ENCODE results near the gene NFU1. TPM values are rescaled to one million over a fixed set of nuclear protein-coding genes. Genes with fewer than 3 reads are reported as not detected.

Gene NFU1
- total and polyA plus RNA-seq, 2 of the 8 experiments (the other 6 are each of a cell fraction or from before 2014, with no cell fraction given) = 18.4 to 45.5 TPM

DNA sequence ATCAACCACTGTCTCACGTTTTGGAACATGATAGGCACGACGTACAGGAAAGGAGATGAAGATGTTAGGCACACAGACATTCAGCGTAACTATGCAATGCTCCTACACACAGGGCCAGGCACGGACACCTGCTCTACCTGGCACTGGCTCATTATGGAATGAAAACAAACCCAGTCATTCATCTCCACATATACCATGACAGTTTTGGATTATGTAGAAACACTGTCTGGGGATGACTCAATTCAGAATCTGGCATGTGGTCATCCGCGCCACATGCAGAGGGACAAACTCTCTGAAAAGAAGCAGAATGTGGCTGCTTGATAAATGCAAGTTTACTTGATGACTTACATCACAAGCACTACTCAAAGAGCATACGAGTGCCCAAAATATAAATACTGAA is 29.5 kb upstream of the NFU1 start:
- H2BK120ac ChIP-seq (replicated peaks; ENCODE audit: low read depth, low read length) = no peak overlapping the region
- H3K9ac ChIP-seq (replicated peaks in 1 of 4; ENCODE audit: extremely low read depth in 1 of 4, low read depth in 3 of 4, low read length in 3 of 4) = no peak overlapping the region
- peaks cover 0 to 8% (median 0%) of the 10 kb centered on the region in 4 experiments; a peak in 2 of 8 replicates for H3K36me3 ChIP-seq (ENCODE audit: control insufficient read depth in 2 of 4, insufficient read depth in 4 of 4, low read length in 3 of 4)
- H3K79me2 ChIP-seq (ENCODE audit: control insufficient read depth in 1 of 2, insufficient read depth in 2 of 2, low read length in 2 of 2) = no peaks in the 10 kb centered on the region
- H2BK5ac ChIP-seq (ENCODE audit: low read depth, low read length) = no peak overlapping the region
- FAIRE-seq (no peak), DNase-seq (ENCODE audit: low read depth in 1 of 2, low spot score in 2 of 2) (no peak)
- H3K56ac ChIP-seq (replicated peaks; ENCODE audit: insufficient read length, low read depth, low read length) = no peak overlapping the region
- no peak overlapping the region for H3K18ac ChIP-seq (ENCODE audit: extremely low read depth, low read length)
- no peak overlapping the region for H3K27ac ChIP-seq (ENCODE audit: low read depth, low read length)
- H3K4me3 ChIP-seq (ENCODE audit: extremely low read depth in 1 of 4, insufficient read depth in 2 of 4, low read depth in 3 of 4, low read length in 4 of 4) = no peak overlapping the region
- H3K23ac ChIP-seq (ENCODE audit: insufficient read length) = no peak overlapping the region
- H2BK20ac ChIP-seq (ENCODE audit: low read length) = no peak overlapping the region
- H4K5ac ChIP-seq (ENCODE audit: insufficient read length, low read depth, low read length) = no peak overlapping the region
- no peak overlapping the region for H2AFZ ChIP-seq (ENCODE audit: low read length)
- 92% methylated on average over 8 of the region's 8 CpGs; no CpG with 5 or more reads in 1 of the 2 experiments for WGBS, 2 experiments (ENCODE audit: extremely low coverage in 1 of 2, insufficient coverage in 1 of 2, insufficient read length in 1 of 2, insufficient replicate concordance in 2 of 2, low coverage in 1 of 2, low lambda C conversion rate in 2 of 2, missing lambda C conversion rate in 1 of 2)
- H3K4me2 ChIP-seq (ENCODE audit: insufficient read depth in 1 of 2, low read depth in 2 of 2, low read length in 2 of 2) = no peak overlapping the region
- ChIA-PET CTCF (ENCODE audit: partially characterized antibody) (no interaction called here), POLR2A (ENCODE audit: partially characterized antibody) (interaction anchor here (1.3 kb wide), 1 partner anchor 16 kb away, joined by 5 read pairs; no protein-coding TSS in a partner anchor)
- no peak overlapping the region for H2BK12ac ChIP-seq (ENCODE audit: low read depth, low read length)
- H3K4me1 ChIP-seq (replicated peaks in 1 of 4; ENCODE audit: control insufficient read depth in 3 of 4, insufficient read depth in 4 of 4, low read length in 3 of 4) = peaks cover 0 to 2% (median 0%) of the 10 kb centered on the region in 4 experiments; a peak in 3 of 7 replicates
- H3K4ac ChIP-seq (replicated peaks; ENCODE audit: insufficient read length, low read depth, low read length) = no peak overlapping the region
- H2BK15ac ChIP-seq (ENCODE audit: low read length) = no peak overlapping the region
- peaks cover 2% of the 10 kb centered on the region; the same call in 1 of the 2 replicates for H3K23me2 ChIP-seq (ENCODE audit: low read depth, low read length)
- H2AK5ac ChIP-seq (ENCODE audit: low read depth, low read length) = no peak overlapping the region
- no peaks in the 10 kb centered on the region; a peak in 1 of 7 replicates for H3K27me3 ChIP-seq (replicated peaks in 1 of 4; ENCODE audit: control insufficient read depth in 3 of 4, extremely low read depth in 1 of 4, insufficient read depth in 3 of 4, low read length in 3 of 4)
- no peaks in the 10 kb centered on the region for H4K20me1 ChIP-seq (replicated peaks in 1 of 2; ENCODE audit: control insufficient read depth in 1 of 2, insufficient read depth in 2 of 2, low read length in 2 of 2)
- no peaks in the 10 kb centered on the region for H3K9me3 ChIP-seq (ENCODE audit: insufficient read depth in 2 of 2, low read depth in 1 of 2, low read length in 1 of 2)
- H3K14ac ChIP-seq (ENCODE audit: insufficient read length) = no peak overlapping the region
- H3K79me1 ChIP-seq (ENCODE audit: low read depth, low read length) = no peaks in the 10 kb centered on the region
- H4K91ac ChIP-seq (replicated peaks; ENCODE audit: insufficient read length, low read length) = no peak overlapping the region
- H4K8ac ChIP-seq (ENCODE audit: extremely low read depth, insufficient read depth, low read length) = no peak overlapping the region
- TF ChIP-seq HDAC6 (IDR thresholded peaks at IDR 0.05; ENCODE audit: low read depth, low read length) = no peak
- TF ChIP-seq NRF1 (IDR thresholded peaks at IDR 0.05; ENCODE audit: low read depth, low read length) = no peak
- TF ChIP-seq TCF12 (IDR thresholded peaks at IDR 0.05; ENCODE audit: low read depth, low read length) = no peak
- no peak for TF ChIP-seq EZH2 (IDR thresholded peaks at IDR 0.05; ENCODE audit: low read depth, low read length, severe bottlenecking)
- TF ChIP-seq SRF (IDR thresholded peaks at IDR 0.05; ENCODE audit: low read depth, low read length) = no peak
- TF ChIP-seq BACH1 (IDR thresholded peaks at IDR 0.05; ENCODE audit: low read length) = no peak
- no peak for TF ChIP-seq RFX5 (IDR thresholded peaks at IDR 0.05; ENCODE audit: borderline replicate concordance, low read depth, low read length)
- TF ChIP-seq, protein P1, sequence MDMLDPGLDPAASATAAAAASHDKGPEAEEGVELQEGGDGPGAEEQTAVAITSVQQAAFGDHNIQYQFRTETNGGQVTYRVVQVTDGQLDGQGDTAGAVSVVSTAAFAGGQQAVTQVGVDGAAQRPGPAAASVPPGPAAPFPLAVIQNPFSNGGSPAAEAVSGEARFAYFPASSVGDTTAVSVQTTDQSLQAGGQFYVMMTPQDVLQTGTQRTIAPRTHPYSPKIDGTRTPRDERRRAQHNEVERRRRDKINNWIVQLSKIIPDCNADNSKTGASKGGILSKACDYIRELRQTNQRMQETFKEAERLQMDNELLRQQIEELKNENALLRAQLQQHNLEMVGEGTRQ (IDR thresholded peaks at IDR 0.05; ENCODE audit: low read length) = no peak
